Right renal pelvis (tissue), 4 donors: ENCODE results near the gene TUBB8B. TPM values are rescaled to one million over a fixed set of nuclear protein-coding genes. Genes with fewer than 3 reads are reported as not detected.
"Not testable (repeated sequence)": the region's sequence is repeated elsewhere in the genome, so short reads cannot be mapped to it uniquely, and the experiment has no call there.

Source experiments
- DNase-seq, 4 donors: peaks; one replicate each; pipeline ENCODE4 v3.0.0-alpha.2; 2013; ENCODE audit warnings: low read depth in 4 of 4, low spot score in 3 of 4, missing footprints in 1 of 4
- polyA plus RNA-seq, 4 donors: library from polyadenylated mRNA; unstranded; fragments of 120-200 nt; gene quantifications; one replicate each; pipeline ENCODE4 v1.2.1, GENCODE V29; 2013; ENCODE audit not compliant: insufficient read length in 4 of 4

Gene TUBB8B
- polyA plus RNA-seq, result under 1 TPM in 3 of 4 donors, not detected in 1; 0.51 to 0.58 (median 0.58) TPM

DNA sequence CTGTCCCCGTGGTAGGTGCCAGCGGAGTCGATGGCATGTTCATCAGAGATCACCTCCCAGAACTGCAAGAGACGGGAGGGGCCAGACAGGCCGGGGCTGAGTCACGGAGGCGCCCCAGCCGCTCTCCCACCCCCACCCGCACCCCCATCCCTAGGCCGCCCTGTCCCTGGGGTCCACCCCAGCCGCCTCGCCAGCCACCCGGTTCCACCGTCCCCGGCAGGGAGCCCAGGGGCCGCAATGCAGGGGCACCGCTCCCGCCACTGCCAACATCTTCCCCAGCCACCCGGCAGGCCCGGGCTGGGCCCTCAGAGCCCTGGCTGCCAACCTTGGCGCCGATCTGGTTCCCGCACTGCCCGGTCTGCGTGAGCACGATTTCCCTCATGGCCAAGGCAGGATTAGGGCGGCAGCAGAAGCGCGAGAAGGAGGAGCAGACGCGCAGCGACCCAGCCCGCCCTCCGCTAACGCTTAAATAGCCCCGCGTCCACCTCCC is at the start of gene TUBB8B:
TSS of gene TUBB8B (minus strand) at position 440 of the 490 bp plus-strand sequence. CDS start at position 382, 58 bp downstream.
- not testable (repeated sequence) for DNase-seq

DNA sequence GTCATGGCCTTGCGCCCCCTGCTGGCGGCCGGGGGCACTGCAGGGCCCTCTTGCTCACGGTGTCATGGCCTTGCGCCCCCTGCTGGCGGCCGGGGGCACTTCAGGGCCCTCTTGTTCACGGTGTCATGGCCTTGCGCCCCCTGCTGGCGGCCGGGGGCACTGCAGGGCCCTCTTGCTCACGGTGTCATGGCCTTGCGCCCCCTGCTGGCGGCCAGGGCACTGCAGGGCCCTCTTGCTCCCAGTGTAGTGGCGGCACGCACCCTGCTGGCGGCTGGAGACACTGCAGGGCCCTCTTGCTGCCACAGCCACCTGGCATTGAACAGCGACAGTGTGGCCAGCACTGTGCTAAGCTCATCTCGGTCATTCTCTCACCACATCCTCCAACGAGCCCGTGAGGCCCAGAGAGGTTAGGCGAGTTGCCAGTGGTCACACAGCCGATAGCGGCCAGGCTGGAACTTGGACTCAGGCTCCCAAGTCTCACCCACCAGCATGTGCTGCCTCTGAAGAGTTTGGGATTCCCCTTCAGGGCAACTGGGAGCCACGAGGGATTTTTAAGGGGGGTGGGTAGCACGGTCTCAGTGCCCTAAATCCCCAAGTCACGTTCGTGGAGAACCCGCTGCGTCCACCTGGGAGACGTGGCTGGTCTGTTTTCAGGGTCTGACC is 48.0 kb upstream of the TUBB8B start:
- not testable (repeated sequence) for DNase-seq

DNA sequence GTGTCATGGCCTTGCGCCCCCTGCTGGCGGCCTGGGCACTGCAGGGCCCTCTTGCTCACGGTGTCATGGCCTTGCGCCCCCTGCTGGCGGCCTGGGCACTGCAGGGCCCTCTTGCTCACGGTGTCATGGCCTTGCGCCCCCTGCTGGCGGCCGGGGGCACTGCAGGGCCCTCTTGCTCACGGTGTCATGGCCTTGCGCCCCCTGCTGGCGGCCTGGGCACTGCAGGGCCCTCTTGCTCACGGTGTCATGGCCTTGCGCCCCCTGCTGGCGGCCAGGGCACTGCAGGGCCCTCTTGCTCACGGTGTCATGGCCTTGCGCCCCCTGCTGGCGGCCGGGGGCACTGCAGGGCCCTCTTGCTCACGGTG is 47.3 kb upstream of the TUBB8B start:
- DNase-seq, result not testable (repeated sequence)

DNA sequence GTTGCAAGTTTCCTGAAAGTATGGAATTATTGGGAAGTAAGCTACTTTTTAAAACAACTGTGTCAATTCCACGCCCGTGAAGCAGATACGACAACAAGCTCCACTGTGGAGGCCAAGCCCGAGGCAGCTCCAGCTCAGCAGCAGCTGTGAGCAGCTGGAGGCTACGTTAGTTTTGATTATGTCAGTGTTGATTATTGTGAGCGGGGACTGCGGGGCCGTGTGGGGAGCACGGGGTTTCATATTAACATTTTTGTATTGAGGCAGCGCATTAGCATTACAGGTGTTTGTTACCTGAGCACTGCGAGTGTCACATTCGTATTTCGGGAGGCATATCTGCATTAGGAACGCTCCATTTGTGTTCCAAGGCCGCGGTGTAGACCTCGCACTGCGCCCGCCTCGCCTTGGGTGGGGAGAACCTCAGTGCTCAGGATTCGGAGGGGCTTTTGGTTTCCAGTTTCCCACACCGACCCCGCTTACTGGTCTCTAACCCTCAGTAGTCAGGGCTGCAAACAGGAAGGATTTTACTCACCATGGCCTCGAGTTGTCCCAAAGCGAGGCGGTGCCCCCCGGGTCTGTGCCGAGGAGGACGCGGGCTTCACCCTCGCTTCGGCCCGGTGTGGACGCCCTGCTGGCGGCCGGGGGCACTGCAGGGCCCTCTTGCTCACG is 46.8 kb upstream of the TUBB8B start:
- not testable (repeated sequence) for DNase-seq

DNA sequence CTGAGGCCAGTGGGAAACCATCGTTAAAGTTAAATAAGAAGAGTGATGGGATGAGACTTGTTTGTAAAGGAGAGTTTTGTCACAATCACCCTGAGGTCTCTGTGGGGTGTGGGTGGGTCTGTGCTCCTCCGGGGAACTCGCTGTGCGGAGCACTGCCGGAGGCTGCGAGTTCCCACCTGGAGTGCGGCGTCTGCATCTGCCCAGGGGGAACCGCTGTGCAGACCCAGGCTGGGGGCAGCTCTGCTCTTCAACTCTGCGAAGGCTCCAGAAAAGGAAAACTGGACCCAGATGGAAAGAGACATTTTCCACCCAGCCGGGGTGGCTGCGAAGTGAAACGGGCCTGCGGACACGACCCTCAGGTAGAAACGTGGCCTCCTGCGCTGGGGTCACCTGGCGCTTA is 46.2 kb upstream of the TUBB8B start:
- DNase-seq, result not testable (repeated sequence)

DNA sequence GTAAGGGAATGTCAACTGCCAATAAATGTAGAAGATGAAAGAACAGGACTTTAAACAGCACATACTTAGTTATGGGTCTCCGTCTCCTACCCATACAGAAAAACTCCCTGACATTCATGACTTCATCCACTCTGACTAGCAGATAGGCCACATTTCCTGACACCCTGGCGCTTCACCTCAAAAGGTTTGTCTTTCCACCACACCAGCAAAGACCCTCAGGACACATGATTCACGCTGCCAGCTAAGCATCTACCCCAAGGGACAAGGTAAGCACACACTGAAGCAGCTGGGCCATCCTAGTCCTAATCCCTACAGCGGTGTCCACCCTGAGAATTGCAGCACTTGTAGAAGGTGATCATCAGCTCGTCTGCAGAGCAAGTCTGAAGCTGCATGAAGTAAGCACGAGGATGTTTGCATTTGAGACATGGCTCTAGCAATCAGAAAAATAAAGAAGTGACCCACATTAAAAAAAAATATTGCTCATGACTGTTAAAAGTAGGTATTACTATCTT is 44.5 kb upstream of the TUBB8B start:
- DNase-seq, result not testable (repeated sequence)

DNA sequence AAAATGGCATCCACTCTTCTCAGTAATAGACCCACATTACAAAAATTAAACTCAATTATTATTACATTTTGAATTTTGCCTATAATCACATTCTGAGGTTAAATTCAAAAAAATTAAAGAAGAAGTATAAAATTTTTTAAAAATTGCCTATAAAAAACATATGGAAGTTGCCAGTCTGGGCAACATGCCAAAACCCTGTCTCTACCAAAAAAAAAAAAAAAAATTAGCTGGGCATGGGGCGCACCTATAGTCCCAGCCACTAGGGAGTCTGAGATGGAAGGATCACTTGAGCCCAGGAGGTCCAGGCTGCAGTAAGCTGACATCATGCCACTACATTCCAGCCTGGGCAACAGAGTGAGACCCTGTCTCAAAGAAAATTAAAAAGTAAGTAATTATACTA is 42.1 kb upstream of the TUBB8B start:
- not testable (repeated sequence) for DNase-seq

DNA sequence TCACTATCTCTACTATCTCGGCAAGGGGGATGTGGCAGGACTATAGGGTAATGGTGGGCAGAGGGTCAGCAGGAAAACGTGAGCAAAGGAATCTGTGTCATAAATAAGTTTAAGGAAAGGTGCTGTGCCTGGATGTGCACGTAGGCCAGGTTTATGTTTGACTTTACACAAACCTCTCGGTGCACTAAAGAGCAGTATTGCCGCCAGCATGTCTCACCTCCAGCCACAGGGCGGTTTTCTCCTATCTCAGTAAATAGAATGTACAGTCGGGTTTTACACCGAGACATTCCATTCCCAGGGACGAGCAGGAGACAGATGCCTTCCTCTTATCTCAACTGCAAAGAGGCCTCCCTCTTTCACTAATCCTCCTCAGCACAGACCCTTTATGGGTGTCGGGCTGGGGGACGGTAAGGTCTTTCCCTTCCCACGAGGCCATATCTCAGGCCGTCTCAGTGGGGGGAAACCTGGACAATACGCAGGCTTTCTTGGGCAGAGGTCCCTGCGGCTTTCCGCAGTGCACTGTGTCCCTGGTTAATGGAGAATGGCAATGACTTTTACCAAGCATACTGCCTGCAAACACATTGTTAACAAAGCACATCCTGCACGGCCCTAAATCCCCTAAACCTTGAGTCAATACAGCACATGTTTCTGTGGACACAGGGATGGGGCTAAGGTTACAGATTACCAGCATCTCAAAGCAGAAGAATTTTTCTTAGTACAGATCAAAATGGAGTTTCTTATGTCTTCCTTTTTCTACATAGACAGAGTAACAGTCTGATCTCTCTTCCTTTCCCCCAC is 41.2 kb upstream of the TUBB8B start:
- not testable (repeated sequence) for DNase-seq

DNA sequence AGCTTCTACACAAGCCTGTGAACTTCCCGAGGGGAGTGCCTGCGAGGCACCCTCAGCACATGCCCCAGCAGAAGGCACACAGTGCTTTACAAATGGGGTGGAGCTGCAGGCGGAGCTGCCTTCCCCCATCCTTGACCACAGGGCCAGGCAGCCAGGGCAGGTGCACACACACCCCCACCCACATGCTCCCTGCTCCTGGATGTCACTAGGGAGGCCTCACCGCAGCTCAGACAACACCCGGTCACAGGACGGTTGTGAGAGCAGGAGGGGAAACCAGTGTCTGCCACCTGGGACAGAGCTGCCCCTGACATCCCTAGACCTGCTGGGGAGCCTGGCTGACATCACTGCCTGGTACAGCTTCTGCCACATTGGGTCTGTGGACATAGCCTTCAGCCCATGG is 39.7 kb upstream of the TUBB8B start:
- DNase-seq, result not testable (repeated sequence)

DNA sequence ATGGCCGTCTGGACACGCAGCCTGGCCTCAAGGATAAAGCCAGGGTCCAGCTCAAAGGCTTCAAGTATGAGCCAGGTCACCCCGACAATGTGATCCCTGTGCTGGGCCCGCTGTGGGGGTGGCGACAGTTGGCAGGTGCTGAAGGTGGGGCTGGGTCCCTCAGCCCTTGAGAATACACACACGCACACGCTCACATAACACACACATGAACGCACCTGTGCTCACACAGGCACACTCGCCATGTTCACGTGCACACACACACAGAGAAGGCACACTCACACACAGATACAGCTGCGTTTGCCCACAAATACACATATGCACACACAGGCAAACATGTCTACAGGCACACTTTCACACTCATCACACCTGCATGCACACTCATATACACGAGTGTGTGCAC is 35.4 kb upstream of the TUBB8B start:
- not testable (repeated sequence) for DNase-seq

DNA sequence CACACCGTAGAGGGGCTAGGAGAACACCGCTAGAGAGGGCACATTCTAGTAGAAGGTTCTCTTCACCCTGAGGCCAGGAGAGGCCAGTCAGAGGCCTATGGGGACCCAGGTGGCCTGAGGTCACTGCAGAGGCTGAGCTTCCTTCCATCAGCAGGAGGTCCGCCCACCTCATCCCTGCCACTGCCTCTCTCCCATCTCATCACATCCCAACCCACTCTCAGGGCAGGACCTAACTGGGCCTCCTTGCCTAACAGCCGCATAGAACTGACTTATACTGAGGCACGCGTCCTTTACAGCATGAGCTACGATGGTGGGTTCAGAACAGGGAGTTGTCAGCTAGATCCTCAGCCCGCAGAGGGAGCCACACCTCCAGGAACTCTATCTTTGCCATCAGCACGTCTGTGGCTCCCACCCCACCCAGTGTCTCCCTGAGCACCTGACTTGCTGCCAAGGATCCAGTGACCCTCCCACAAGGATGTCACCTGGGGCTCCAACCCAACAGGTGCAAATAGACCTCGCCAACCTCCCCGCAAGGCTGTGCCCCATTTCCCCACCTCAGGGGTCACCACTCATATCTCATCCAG is 33.3 kb upstream of the TUBB8B start:
- not testable (repeated sequence) for DNase-seq

DNA sequence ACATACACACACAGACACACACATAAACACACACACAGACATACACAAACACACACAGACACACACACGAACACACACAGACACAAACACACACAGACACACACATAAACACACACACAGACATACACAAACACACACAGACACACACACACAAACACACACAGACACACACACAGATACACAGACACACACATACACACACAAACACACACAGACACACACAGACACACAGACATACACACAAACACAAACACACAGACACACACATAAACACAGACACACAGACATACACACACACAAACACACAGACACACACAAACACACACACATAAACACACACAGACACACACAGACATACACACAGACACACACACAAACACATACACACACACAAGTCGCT is 31.5 kb upstream of the TUBB8B start:
- DNase-seq, result not testable (repeated sequence)

DNA sequence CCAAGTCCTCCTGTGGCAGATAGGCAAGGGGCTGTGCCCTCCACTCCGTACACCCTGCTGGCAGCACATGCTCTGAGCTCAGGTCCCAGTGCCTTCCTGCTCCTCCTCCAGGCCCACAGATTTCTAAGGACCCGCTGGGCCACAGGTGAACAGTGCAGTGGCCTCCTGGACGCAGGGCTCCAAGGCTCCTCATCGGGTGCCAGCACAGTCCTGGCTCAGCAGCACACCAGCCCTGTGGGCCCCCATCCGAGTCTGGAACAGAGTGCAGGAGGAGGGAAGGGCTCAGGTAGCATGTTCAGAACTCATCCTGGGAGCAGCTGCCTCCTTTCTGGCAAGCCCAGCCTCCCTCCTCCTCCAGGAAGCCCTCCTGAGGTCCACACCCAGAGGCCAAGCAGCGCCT is 30.8 kb upstream of the TUBB8B start:
- DNase-seq, result not testable (repeated sequence)

DNA sequence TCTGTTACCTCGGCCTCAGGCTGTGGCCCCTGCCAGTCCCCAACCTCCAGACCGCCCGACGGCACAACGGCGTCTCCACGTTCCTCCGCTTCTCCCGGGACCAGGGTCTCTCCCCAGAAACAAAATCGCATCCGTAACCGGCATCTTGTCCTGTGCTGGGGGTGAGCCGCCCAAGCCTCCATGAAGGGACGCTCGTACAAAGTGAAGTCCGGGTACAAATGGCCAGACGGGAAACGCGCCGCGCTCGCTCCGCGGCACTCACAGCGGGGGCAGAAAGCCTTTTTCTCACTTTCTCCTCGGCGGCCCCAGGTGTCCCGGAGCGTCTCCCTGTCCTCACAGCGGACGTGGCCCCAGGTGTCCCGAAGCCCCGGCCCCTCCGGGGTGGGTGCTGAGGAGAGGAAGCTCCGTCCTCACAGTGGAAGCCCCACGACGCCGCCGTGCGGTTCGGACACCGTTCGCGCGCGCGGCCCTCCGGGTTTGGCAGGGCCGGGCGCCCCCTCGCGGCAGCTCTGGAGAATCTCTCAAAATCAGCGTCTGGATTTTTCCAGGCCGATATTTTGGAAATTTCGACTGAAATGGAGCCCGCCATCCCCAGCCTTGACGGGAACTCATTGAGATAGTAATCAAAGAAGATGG is 26.2 kb upstream of the TUBB8B start:
- DNase-seq, result not testable (repeated sequence)

DNA sequence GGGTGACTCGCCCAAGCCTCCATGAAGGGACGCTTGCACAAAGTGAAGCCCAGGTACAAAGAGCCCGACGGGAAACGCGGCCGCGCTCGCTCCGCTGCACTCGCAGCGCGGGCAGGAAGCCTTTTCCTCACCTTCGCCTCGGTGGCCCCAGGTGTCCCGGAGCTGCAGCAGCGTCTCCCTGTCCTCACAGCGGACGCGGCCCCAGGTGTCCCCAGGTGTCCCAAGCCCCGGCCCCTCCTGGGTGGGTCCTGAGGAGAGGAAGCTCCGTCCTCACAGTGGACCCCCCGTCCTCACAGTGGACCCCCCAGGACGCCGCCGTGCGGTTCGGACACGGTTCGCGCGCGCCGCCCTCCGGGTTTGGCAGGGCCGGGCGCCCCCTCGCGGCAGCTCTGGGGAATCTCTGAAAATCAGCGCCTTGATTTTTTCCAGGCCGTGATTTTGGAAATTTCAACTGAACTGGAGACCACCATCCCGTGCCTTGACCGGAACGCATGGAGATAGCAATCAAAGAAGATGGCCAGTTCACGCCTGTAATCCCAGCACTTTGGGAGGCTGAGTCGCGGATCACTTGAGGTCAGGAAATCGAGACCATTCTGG is 23.9 kb upstream of the TUBB8B start:
- not testable (repeated sequence) for DNase-seq

DNA sequence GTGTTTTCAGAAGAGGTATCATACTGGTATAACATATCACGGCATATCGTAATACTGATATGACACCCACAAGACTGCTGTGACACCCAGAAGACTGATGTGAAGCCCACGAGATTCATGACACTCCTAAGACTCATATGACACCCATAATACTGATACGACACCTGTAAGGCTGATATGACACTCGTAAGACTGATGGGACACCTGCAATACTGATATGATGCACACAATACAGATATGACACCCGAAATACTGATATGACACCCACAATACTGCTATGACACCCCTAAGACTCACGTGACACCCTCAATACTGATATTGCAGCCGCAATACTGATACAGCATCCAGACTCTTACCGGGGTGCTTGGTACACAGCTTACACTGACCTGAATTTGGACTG is 18.3 kb upstream of the TUBB8B start:
- not testable (repeated sequence) for DNase-seq

DNA sequence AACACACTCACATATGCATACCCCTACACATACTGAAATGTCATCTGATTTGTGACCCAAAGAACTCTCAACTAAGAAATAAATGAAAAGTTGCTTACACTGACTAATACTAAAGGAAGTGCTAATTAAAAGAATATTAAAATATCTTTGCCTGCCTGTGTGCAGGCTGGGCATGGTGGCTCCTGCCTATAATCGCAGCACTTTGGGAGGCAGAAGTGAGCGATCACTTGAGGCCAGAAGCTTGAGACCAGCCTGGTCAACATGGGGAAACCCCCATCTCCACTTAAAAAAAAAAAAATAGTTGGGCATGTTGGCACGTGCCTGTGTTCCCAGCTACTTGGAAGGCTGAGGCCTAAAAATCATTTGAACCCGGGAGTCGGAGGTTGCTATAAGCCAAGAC is 14.9 kb upstream of the TUBB8B start:
- not testable (repeated sequence) for DNase-seq

DNA sequence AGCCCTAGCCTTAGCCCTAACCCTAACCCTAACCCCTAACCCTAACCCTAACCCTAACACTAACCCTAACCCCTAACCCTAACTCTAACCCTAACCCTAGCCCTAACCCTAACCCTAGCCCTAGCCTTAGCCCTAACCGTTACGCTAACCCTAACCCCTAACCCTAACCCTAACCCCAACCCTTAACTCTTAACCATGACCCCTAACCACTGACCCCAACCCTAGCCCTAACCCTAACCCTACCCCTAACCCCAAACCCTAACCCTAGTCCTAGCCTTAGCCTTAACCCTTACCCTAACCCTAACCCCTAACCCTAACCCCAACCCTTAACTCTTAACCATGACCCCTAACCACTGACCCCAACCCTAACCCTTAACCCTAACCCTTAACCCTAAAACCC is 14.2 kb upstream of the TUBB8B start:
- DNase-seq, result not testable (repeated sequence)

DNA sequence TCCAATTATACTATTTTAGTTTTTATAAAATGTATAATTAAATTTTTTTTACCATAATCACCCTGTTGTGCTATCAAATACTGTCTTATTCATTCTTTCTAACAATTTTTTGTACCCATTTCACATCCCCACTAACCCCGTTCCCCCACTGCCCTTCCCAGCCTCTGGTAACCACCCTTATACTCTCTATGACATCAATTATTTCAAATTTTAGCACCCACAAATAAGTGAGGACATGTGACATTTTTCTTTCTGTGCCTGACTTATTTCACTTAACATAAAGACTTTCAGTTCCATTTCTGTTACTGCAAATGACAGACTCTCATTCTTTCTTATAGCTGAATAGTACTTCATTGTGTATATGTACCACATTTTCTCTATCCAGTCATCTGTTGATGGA is 5.0 kb upstream of the TUBB8B start:
- DNase-seq, result not testable (repeated sequence)

DNA sequence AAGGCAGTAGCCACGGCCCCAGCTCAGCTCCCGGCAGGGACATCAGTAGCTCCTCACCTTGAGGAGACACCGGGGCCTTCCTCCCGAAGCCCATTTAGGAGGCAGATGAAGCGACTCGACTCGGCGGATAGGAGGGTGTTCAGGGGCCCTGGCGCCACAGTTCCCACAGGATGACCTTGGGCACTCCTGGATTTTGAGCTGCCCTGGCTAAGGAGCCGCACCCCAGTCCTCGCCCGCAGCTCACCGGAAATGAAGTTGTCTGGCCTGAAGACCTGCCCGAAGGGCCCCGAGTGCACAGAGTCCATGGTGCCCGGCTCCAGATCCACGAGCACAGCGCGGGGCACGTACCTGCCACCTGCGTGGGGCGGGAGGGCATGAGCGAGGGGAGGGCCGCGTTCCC is 719 bp downstream of the TUBB8B start:
- not testable (repeated sequence) for DNase-seq
